A549 (cell line): ENCODE measurements around the gene SIK2.

Experiments used
- CEBPB ChIP-seq, 2 experiments: fragments of >200 bp in 1 of 2; sonication (Bioruptor Twin) in 1 of 2; formaldehyde crosslinking in 1 of 2; IDR thresholded peaks; 2 replicates each; pipeline ENCODE4 v1.6.1; 2012 to 2016
- CTCF ChIP-seq: fragments of >200 bp; sonication (Bioruptor Twin); formaldehyde crosslinking; IDR thresholded peaks from 3 replicates; pipeline ENCODE4 v1.5.1; 2016
- HMGXB4 ChIP-seq: fragments of 250-450 bp; sonication (Bioruptor Pico); IDR thresholded peaks from 2 replicates; pipeline ENCODE4 v1.5.0; 2021; ENCODE audit warnings: mild to moderate bottlenecking, moderate library complexity, borderline replicate concordance
- PBX3 ChIP-seq: IDR thresholded peaks from 2 replicates; pipeline ENCODE4 v1.6.1; 2012
- PHF8 ChIP-seq: fragments of 200-600 bp; sonication (generic); IDR thresholded peaks from 2 replicates; pipeline ENCODE4 v1.6.1; 2016; ENCODE audit warnings: low read depth, mild to moderate bottlenecking, antibody characterized with exemption, moderate library complexity, borderline replicate concordance
- POLR2A ChIP-seq: IDR thresholded peaks from 2 replicates; pipeline ENCODE4 v1.6.1; 2012; ENCODE audit warnings: mild to moderate bottlenecking, low read length
- POLR2AphosphoS2 ChIP-seq: conservative IDR thresholded peaks from 2 replicates; pipeline ENCODE4 v1.6.1; 2012; ENCODE audit warnings: low read length, improper control_type of control experiment, inconsistent platforms
- REST ChIP-seq: fragments of 200-600 bp; sonication (generic); IDR thresholded peaks from 2 replicates; pipeline ENCODE4 v1.6.1; 2016; ENCODE audit warnings: antibody characterized with exemption, mild to moderate bottlenecking, moderate library complexity
- ZSCAN20 ChIP-seq: fragments of 250-450 bp; sonication (Bioruptor Pico); IDR thresholded peaks from 2 replicates; pipeline ENCODE4 v1.8.0; 2022; ENCODE audit warnings: mild to moderate bottlenecking, moderate library complexity

- TF ChIP-seq CTCF (no peak), PHF8 (no peak), POLR2AphosphoS2 (no peak), POLR2A (no peak), PBX3 (no peak), HMGXB4 (CRISPR knock-in tag) (no peak), ZSCAN20 (CRISPR knock-in tag) (no peak), CEBPB (IDR thresholded peaks at IDR 0.05) (no peak), REST (no peak)
Observed at GRCh38 chr11:111680486-111681175, 78.4 kb downstream of the SIK2 start.
